Fibroblast of lung (primary cell): ENCODE measurements around the gene MRI1.

ENCODE experiments used
- EZH2 ChIP-seq: IDR thresholded peaks from 2 replicates; pipeline ENCODE4 v1.5.1; 2012; ENCODE audit warnings: low read length, control low read depth, mild to moderate bottlenecking; ENCODE audit errors: missing control alignments
- TF ChIP-seq, protein P1 (sequence below), 2 donors: IDR thresholded peaks in 1 of 2; conservative IDR thresholded peaks in 1 of 2; 1 replicate in 1 of 2; 2 replicates in 1 of 2; pipeline ENCODE4 v1.5.1; 2011 to 2012; ENCODE audit warnings: low read length in 2 of 2, control low read depth in 1 of 2, inconsistent platforms in 1 of 2, low read depth in 1 of 2, mild to moderate bottlenecking in 1 of 2

DNA sequence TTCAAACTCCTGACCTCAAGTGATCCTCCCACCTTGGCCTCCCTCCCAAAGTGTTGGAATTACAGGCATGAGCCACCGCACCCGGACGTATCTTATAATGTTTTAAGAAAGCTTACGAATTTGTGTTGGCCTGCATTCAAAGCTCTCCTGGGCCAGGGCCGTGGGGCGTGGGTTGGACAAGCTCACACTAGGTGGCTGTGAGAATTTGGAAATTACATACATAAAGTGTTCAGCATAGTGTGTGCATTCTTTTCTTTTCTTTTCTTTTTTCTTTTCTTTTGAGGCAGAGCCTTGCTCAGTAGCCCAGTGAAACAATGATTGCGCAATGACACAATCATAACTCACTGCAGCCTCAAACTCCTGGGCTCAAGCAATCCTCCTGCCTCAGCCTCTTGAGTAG, 33.5 kb downstream of the MRI1 start:
- TF ChIP-seq, protein P1, sequence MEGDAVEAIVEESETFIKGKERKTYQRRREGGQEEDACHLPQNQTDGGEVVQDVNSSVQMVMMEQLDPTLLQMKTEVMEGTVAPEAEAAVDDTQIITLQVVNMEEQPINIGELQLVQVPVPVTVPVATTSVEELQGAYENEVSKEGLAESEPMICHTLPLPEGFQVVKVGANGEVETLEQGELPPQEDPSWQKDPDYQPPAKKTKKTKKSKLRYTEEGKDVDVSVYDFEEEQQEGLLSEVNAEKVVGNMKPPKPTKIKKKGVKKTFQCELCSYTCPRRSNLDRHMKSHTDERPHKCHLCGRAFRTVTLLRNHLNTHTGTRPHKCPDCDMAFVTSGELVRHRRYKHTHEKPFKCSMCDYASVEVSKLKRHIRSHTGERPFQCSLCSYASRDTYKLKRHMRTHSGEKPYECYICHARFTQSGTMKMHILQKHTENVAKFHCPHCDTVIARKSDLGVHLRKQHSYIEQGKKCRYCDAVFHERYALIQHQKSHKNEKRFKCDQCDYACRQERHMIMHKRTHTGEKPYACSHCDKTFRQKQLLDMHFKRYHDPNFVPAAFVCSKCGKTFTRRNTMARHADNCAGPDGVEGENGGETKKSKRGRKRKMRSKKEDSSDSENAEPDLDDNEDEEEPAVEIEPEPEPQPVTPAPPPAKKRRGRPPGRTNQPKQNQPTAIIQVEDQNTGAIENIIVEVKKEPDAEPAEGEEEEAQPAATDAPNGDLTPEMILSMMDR (conservative IDR thresholded peaks at IDR 0.05 in 1 of 2, IDR thresholded peaks at IDR 0.05 in 1 of 2; ENCODE audit: low read depth in 1 of 2, low read length in 2 of 2), result no peak
- no peak for TF ChIP-seq EZH2
